ENCODE data around the gene ZMYND8. TPM values are rescaled to one million over a fixed set of nuclear protein-coding genes. Genes with fewer than 3 reads are reported as not detected.
"Not testable (repeated sequence)": the region's sequence is repeated elsewhere in the genome, so short reads cannot be mapped to it uniquely, and the experiment has no call there.

Gene ZMYND8
- total and polyA plus RNA-seq, 2 of the 8 experiments (the other 6 are each of a cell fraction or from before 2014, with no cell fraction given): 50.5 to 163 TPM

DNA sequence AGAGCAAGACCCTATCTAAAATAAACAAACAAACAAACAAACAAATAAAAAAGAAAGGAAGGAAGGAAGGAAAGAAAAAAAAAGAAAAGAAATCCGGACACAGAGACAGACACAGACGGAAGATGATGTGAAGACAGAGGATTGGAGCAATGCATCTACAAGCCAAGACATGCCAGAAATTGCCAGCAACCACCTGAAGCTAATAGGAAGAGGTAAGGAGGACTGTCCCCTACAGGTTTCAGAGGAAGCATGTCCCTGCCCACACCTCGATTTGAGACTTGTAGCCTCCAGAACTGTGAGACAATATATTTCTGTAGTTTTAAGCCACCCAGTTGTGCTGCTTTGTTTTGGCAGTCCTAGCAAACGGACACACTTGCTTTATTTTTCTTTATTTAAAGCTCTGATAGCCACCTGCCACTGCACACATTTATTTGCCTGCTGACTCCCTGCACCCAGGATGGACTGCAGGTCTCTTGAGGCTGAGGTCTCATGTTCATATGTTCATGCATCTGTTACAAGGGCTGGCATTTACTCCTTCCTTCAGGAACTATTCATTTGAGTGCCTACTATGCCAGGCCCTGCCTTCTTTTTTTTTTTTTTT is 20.7 kb upstream of the ZMYND8 start (continued):
- no peak for TF ChIP-seq SRF (IDR thresholded peaks at IDR 0.05; ENCODE audit: low read depth, low read length)
- TF ChIP-seq, protein P1, sequence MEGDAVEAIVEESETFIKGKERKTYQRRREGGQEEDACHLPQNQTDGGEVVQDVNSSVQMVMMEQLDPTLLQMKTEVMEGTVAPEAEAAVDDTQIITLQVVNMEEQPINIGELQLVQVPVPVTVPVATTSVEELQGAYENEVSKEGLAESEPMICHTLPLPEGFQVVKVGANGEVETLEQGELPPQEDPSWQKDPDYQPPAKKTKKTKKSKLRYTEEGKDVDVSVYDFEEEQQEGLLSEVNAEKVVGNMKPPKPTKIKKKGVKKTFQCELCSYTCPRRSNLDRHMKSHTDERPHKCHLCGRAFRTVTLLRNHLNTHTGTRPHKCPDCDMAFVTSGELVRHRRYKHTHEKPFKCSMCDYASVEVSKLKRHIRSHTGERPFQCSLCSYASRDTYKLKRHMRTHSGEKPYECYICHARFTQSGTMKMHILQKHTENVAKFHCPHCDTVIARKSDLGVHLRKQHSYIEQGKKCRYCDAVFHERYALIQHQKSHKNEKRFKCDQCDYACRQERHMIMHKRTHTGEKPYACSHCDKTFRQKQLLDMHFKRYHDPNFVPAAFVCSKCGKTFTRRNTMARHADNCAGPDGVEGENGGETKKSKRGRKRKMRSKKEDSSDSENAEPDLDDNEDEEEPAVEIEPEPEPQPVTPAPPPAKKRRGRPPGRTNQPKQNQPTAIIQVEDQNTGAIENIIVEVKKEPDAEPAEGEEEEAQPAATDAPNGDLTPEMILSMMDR (IDR thresholded peaks at IDR 0.05; ENCODE audit: control extremely low read depth in 1 of 3, insufficient read depth in 1 of 3, low read depth in 1 of 3, low read length in 3 of 3): peak in 2 of 3 experiments; percentile 5 to 29; a peak in 1 of 4 replicates

GRCh38 chr20:47376096-47376643 is 19.7 kb upstream of the ZMYND8 start:
- Histone ChIP-seq H2BK12ac (ENCODE audit: low read depth, low read length) (0 out of 2 replicates have a peak overlapping the region, but pooled peaks have one; percentile 60), H2BK20ac (ENCODE audit: low read length) (peak overlapping the region; percentile 72; the same call in 1 of the 2 replicates), H4K91ac (replicated peaks; ENCODE audit: insufficient read length, low read length) (peak overlapping the region; percentile 74), H2BK120ac (replicated peaks; ENCODE audit: low read depth, low read length) (peak overlapping the region; percentile 50), H2BK5ac (ENCODE audit: low read depth, low read length) (peak overlapping the region; percentile 46; the same call in 1 of the 2 replicates)
- FAIRE-seq; H3K36me3 ChIP-seq (ENCODE audit: control insufficient read depth in 2 of 4, insufficient read depth in 4 of 4, low read length in 3 of 4); H3K4me1 ChIP-seq (replicated peaks in 1 of 4; ENCODE audit: control insufficient read depth in 3 of 4, insufficient read depth in 4 of 4, low read length in 3 of 4); H3K9me3 ChIP-seq (ENCODE audit: insufficient read depth in 2 of 2, low read depth in 1 of 2, low read length in 1 of 2); H3K79me2 ChIP-seq (ENCODE audit: control insufficient read depth in 1 of 2, insufficient read depth in 2 of 2, low read length in 2 of 2); DNase-seq (ENCODE audit: low read depth in 1 of 2, low spot score in 2 of 2); H3K4me3 ChIP-seq (ENCODE audit: extremely low read depth in 1 of 4, insufficient read depth in 2 of 4, low read depth in 3 of 4, low read length in 4 of 4); H3K27me3 ChIP-seq (replicated peaks in 1 of 4; ENCODE audit: control insufficient read depth in 3 of 4, extremely low read depth in 1 of 4, insufficient read depth in 3 of 4, low read length in 3 of 4); H3K23ac ChIP-seq (ENCODE audit: insufficient read length); H4K8ac ChIP-seq (ENCODE audit: extremely low read depth, insufficient read depth, low read length); H3K9ac ChIP-seq (replicated peaks in 1 of 4; ENCODE audit: extremely low read depth in 1 of 4, low read depth in 3 of 4, low read length in 3 of 4); H3K56ac ChIP-seq (replicated peaks; ENCODE audit: insufficient read length, low read depth, low read length); H3K14ac ChIP-seq (ENCODE audit: insufficient read length); H2BK15ac ChIP-seq (ENCODE audit: low read length); H3K4me2 ChIP-seq (ENCODE audit: insufficient read depth in 1 of 2, low read depth in 2 of 2, low read length in 2 of 2); H3K23me2 ChIP-seq (ENCODE audit: low read depth, low read length); H2AFZ ChIP-seq (ENCODE audit: low read length); H4K5ac ChIP-seq (ENCODE audit: insufficient read length, low read depth, low read length); H2AK5ac ChIP-seq (ENCODE audit: low read depth, low read length); H3K27ac ChIP-seq (ENCODE audit: low read depth, low read length); H3K4ac ChIP-seq (replicated peaks; ENCODE audit: insufficient read length, low read depth, low read length); H3K79me1 ChIP-seq (ENCODE audit: low read depth, low read length); H4K20me1 ChIP-seq (replicated peaks in 1 of 2; ENCODE audit: control insufficient read depth in 1 of 2, insufficient read depth in 2 of 2, low read length in 2 of 2); H3K18ac ChIP-seq (ENCODE audit: extremely low read depth, low read length): not testable (repeated sequence)
- CTCF ChIA-PET (ENCODE audit: partially characterized antibody): interaction anchor here (1.0 kb wide), 1 partner anchor 33 kb away, joined by 3 read pairs; no protein-coding TSS in a partner anchor
- POLR2A ChIA-PET (ENCODE audit: partially characterized antibody): interaction anchor here (1.7 kb wide), 1 partner anchor 28 kb away, joined by 4 read pairs; no protein-coding TSS in a partner anchor
- WGBS, 2 experiments (ENCODE audit: extremely low coverage in 1 of 2, insufficient coverage in 1 of 2, insufficient read length in 1 of 2, insufficient replicate concordance in 2 of 2, low coverage in 1 of 2, low lambda C conversion rate in 2 of 2, missing lambda C conversion rate in 1 of 2): 94% methylated on average over 6 of the region's 7 CpGs; no CpG with 5 or more reads in 1 of the 2 experiments

Measured in H1 (cell line).